ENCODE results near the gene MAGEA4.

- TF ChIP-seq POLR2AphosphoS5 (IDR thresholded peaks at IDR 0.05; ENCODE audit: low read depth, low read length) (no peak), CTCF (IDR thresholded peaks at IDR 0.05; ENCODE audit: control extremely low read depth in 1 of 3, insufficient read depth in 1 of 3, low read depth in 1 of 3, low read length in 3 of 3) (no peak), EGR1 (IDR thresholded peaks at IDR 0.05; ENCODE audit: borderline replicate concordance, low read depth, low read length) (no peak), TBP (IDR thresholded peaks at IDR 0.05; ENCODE audit: low read depth, low read length) (no peak), NANOG (IDR thresholded peaks at IDR 0.05; ENCODE audit: insufficient read depth, low read depth, low read length, poor library complexity, severe bottlenecking) (no peak)
Observed at GRCh38 chrX:151873096-151873495, 39.6 kb upstream of the MAGEA4 start.
